Measurements from ENCODE around the gene TFAP2A. TPM values are rescaled to one million over a fixed set of nuclear protein-coding genes. Genes with fewer than 3 reads are reported as not detected.

The TFAP2A gene
- total RNA-seq (2014; rRNA removed; shearing (Covaris generic); ENCODE audit: low replicate concordance) = 0.22 and 0.34 TPM in 2 replicates

GRCh38 chr6:10414756-10415616 is at the start of gene TFAP2A:
TFAP2A (minus strand) TSS chr6:10415074; CDS start chr6:10414991, 83 bp downstream.
- no peaks in the 10 kb centered on the region for H3K9me3 ChIP-seq (ENCODE audit: low read length)
- H3K4me2 ChIP-seq (ENCODE audit: low read depth, low read length, poor library complexity, severe bottlenecking) = no peak within 1 kb of the TSS
- H3K9ac ChIP-seq (ENCODE audit: low read length) = no peak within 1 kb of the TSS
- no peaks in the 10 kb centered on the region for H3K27me3 ChIP-seq (ENCODE audit: low read length)
- H4K20me1 ChIP-seq (ENCODE audit: insufficient read depth, low read depth, low read length) = no peaks in the 10 kb centered on the region
- H2AFZ ChIP-seq (ENCODE audit: low read length) = no peak within 1 kb of the TSS
- H3K36me3 ChIP-seq (ENCODE audit: insufficient read depth, low read length) = no peaks in the 10 kb centered on the region
- DNase-seq = no peak
- no peaks in the 10 kb centered on the region for H3K79me2 ChIP-seq (ENCODE audit: low read length)
- no peak within 1 kb of the TSS for H3K27ac ChIP-seq (ENCODE audit: low read length)
- H3K4me1 ChIP-seq (ENCODE audit: low read length) = peaks cover 11% of the 10 kb centered on the region
- H3K4me3 ChIP-seq (ENCODE audit: low read length) = no peak within 1 kb of the TSS
- no peaks in the 10 kb centered on the region for H3K9me2 ChIP-seq (replicated peaks; ENCODE audit: insufficient read depth, low read length)

- H2AFZ ChIP-seq (ENCODE audit: low read length) = no peak overlapping the region
- no peaks in the 10 kb centered on the region for H3K79me2 ChIP-seq (ENCODE audit: low read length)
- no peak overlapping the region for H3K4me2 ChIP-seq (ENCODE audit: low read depth, low read length, poor library complexity, severe bottlenecking)
- no peaks in the 10 kb centered on the region for H3K9me2 ChIP-seq (replicated peaks; ENCODE audit: insufficient read depth, low read length)
- peaks cover 12% of the 10 kb centered on the region for H3K4me1 ChIP-seq (ENCODE audit: low read length)
- no peaks in the 10 kb centered on the region for H3K27me3 ChIP-seq (ENCODE audit: low read length)
- H3K4me3 ChIP-seq (ENCODE audit: low read length) = no peak overlapping the region
- H4K20me1 ChIP-seq (ENCODE audit: insufficient read depth, low read depth, low read length) = no peaks in the 10 kb centered on the region
- no peak overlapping the region for H3K9ac ChIP-seq (ENCODE audit: low read length)
- DNase-seq = no peak
- no peaks in the 10 kb centered on the region for H3K36me3 ChIP-seq (ENCODE audit: insufficient read depth, low read length)
- no peak overlapping the region for H3K27ac ChIP-seq (ENCODE audit: low read length)
- H3K9me3 ChIP-seq (ENCODE audit: low read length) = no peaks in the 10 kb centered on the region
These were observed 48.9 kb upstream of the TFAP2A start for GRCh38 chr6:10463491-10464481.

GRCh38 chr6:10463040-10463439 is 48.2 kb upstream of the TFAP2A start:
- no peak overlapping the region for H3K4me2 ChIP-seq (ENCODE audit: low read depth, low read length, poor library complexity, severe bottlenecking)
- no peaks in the 10 kb centered on the region for H3K79me2 ChIP-seq (ENCODE audit: low read length)
- H2AFZ ChIP-seq (ENCODE audit: low read length) = no peak overlapping the region
- H3K4me3 ChIP-seq (ENCODE audit: low read length) = no peak overlapping the region
- no peaks in the 10 kb centered on the region for H3K9me2 ChIP-seq (replicated peaks; ENCODE audit: insufficient read depth, low read length)
- no peak for DNase-seq
- H3K36me3 ChIP-seq (ENCODE audit: insufficient read depth, low read length) = no peaks in the 10 kb centered on the region
- peaks cover 12% of the 10 kb centered on the region for H3K4me1 ChIP-seq (ENCODE audit: low read length)
- H4K20me1 ChIP-seq (ENCODE audit: insufficient read depth, low read depth, low read length) = no peaks in the 10 kb centered on the region
- H3K27ac ChIP-seq (ENCODE audit: low read length) = no peak overlapping the region
- H3K9me3 ChIP-seq (ENCODE audit: low read length) = no peaks in the 10 kb centered on the region
- H3K27me3 ChIP-seq (ENCODE audit: low read length) = no peaks in the 10 kb centered on the region
- no peak overlapping the region for H3K9ac ChIP-seq (ENCODE audit: low read length)

DNA sequence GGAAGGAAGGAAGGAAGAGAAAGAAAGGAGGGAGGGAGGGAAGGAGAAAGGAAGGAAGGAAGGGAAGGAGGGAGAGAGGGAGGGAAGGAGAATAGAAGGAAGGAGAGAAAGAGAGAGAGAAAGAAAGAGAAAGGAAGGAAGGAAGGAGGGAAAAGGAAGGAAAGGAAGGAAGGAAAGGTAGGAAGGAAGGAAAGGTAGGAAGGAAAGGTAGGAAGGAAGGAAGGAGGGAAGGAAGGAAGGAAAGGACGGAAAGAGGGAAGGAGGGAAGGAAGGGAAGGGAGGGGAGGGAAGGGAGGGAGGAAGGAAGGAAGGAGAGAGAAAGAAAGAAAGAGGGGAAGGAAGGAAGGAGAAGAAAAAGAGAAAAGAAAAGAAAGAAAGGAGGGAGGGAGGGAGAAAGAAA is 47.0 kb upstream of the TFAP2A start:
- DNase-seq = no peak
- no peaks in the 10 kb centered on the region for H3K9me2 ChIP-seq (replicated peaks; ENCODE audit: insufficient read depth, low read length)
- H3K4me1 ChIP-seq (ENCODE audit: low read length) = peaks cover 12% of the 10 kb centered on the region
- no peaks in the 10 kb centered on the region for H3K79me2 ChIP-seq (ENCODE audit: low read length)
- no peak overlapping the region for H3K9ac ChIP-seq (ENCODE audit: low read length)
- H4K20me1 ChIP-seq (ENCODE audit: insufficient read depth, low read depth, low read length) = no peaks in the 10 kb centered on the region
- no peaks in the 10 kb centered on the region for H3K27me3 ChIP-seq (ENCODE audit: low read length)
- H3K4me3 ChIP-seq (ENCODE audit: low read length) = no peak overlapping the region
- no peak overlapping the region for H2AFZ ChIP-seq (ENCODE audit: low read length)
- H3K27ac ChIP-seq (ENCODE audit: low read length) = no peak overlapping the region
- no peaks in the 10 kb centered on the region for H3K9me3 ChIP-seq (ENCODE audit: low read length)
- no peaks in the 10 kb centered on the region for H3K36me3 ChIP-seq (ENCODE audit: insufficient read depth, low read length)
- H3K4me2 ChIP-seq (ENCODE audit: low read depth, low read length, poor library complexity, severe bottlenecking) = no peak overlapping the region

- Histone ChIP-seq H3K9ac (ENCODE audit: low read length) (no peak overlapping the region), H3K4me2 (ENCODE audit: low read depth, low read length, poor library complexity, severe bottlenecking) (peak overlapping the region; percentile 41), H2AFZ (ENCODE audit: low read length) (no peak overlapping the region), H3K4me1 (ENCODE audit: low read length) (peaks cover 12% of the 10 kb centered on the region), H3K4me3 (ENCODE audit: low read length) (no peak overlapping the region), H3K9me2 (replicated peaks; ENCODE audit: insufficient read depth, low read length) (no peaks in the 10 kb centered on the region), H3K27me3 (ENCODE audit: low read length) (no peaks in the 10 kb centered on the region), H4K20me1 (ENCODE audit: insufficient read depth, low read depth, low read length) (no peaks in the 10 kb centered on the region), H3K79me2 (ENCODE audit: low read length) (no peaks in the 10 kb centered on the region), H3K36me3 (ENCODE audit: insufficient read depth, low read length) (no peaks in the 10 kb centered on the region), H3K9me3 (ENCODE audit: low read length) (no peaks in the 10 kb centered on the region), H3K27ac (ENCODE audit: low read length) (no peak overlapping the region)
- DNase-seq = peak; percentile 76
These were observed 45.2 kb upstream of the TFAP2A start for GRCh38 chr6:10460096-10460495.

GRCh38 chr6:10458287-10458686 is 43.4 kb upstream of the TFAP2A start:
- DNase-seq = no peak
- Histone ChIP-seq H3K4me3 (ENCODE audit: low read length) (no peak overlapping the region), H3K9me3 (ENCODE audit: low read length) (no peaks in the 10 kb centered on the region)

GRCh38 chr6:10453596-10453995 is 38.7 kb upstream of the TFAP2A start:
- Histone ChIP-seq H3K9ac (ENCODE audit: low read length) (no peak overlapping the region), H3K4me1 (ENCODE audit: low read length) (no peaks in the 10 kb centered on the region), H4K20me1 (ENCODE audit: insufficient read depth, low read depth, low read length) (no peaks in the 10 kb centered on the region), H3K79me2 (ENCODE audit: low read length) (no peaks in the 10 kb centered on the region), H3K4me3 (ENCODE audit: low read length) (no peak overlapping the region), H3K9me3 (ENCODE audit: low read length) (no peaks in the 10 kb centered on the region), H2AFZ (ENCODE audit: low read length) (no peak overlapping the region), H3K36me3 (ENCODE audit: insufficient read depth, low read length) (no peaks in the 10 kb centered on the region), H3K27me3 (ENCODE audit: low read length) (no peaks in the 10 kb centered on the region), H3K27ac (ENCODE audit: low read length) (no peak overlapping the region), H3K4me2 (ENCODE audit: low read depth, low read length, poor library complexity, severe bottlenecking) (no peak overlapping the region), H3K9me2 (replicated peaks; ENCODE audit: insufficient read depth, low read length) (no peaks in the 10 kb centered on the region)
- no peak for DNase-seq

More at GRCh38 chr6:10458287-10458686, 43.4 kb upstream of the TFAP2A start:
- Histone ChIP-seq H3K36me3 (ENCODE audit: insufficient read depth, low read length) (no peaks in the 10 kb centered on the region), H3K9me2 (replicated peaks; ENCODE audit: insufficient read depth, low read length) (no peaks in the 10 kb centered on the region), H3K27me3 (ENCODE audit: low read length) (no peaks in the 10 kb centered on the region), H3K9ac (ENCODE audit: low read length) (no peak overlapping the region), H3K27ac (ENCODE audit: low read length) (no peak overlapping the region), H3K4me2 (ENCODE audit: low read depth, low read length, poor library complexity, severe bottlenecking) (no peak overlapping the region), H3K79me2 (ENCODE audit: low read length) (no peaks in the 10 kb centered on the region), H3K4me1 (ENCODE audit: low read length) (peaks cover 12% of the 10 kb centered on the region), H4K20me1 (ENCODE audit: insufficient read depth, low read depth, low read length) (no peaks in the 10 kb centered on the region), H2AFZ (ENCODE audit: low read length) (no peak overlapping the region)
